Measurements from ENCODE around the gene CLMP.
"Not testable (repeated sequence)": the region's sequence is repeated elsewhere in the genome, so short reads cannot be mapped to it uniquely, and the experiment has no call there.

The CLMP gene

DNA sequence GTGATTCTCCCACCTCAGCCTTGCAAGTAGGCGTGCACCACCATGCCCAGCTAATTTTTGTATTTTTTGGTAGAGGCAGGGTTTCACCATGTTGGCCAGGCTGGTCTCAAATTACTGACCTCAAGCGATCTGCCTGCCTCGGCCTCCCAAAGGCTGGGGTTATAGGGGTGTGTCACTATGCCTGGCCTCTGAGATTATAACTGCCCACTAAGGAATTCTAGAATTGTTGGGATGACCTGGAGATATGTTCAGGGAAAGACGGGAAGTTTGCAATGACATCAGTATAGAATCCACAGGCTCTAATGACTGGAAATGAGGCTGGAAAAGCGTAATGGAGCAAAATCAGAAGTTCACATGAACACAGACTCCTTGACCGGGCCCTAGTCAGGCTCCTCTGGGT, 62.2 kb downstream of the CLMP start:
- DNase-seq (ENCODE audit: low read depth) = no peak

DNA sequence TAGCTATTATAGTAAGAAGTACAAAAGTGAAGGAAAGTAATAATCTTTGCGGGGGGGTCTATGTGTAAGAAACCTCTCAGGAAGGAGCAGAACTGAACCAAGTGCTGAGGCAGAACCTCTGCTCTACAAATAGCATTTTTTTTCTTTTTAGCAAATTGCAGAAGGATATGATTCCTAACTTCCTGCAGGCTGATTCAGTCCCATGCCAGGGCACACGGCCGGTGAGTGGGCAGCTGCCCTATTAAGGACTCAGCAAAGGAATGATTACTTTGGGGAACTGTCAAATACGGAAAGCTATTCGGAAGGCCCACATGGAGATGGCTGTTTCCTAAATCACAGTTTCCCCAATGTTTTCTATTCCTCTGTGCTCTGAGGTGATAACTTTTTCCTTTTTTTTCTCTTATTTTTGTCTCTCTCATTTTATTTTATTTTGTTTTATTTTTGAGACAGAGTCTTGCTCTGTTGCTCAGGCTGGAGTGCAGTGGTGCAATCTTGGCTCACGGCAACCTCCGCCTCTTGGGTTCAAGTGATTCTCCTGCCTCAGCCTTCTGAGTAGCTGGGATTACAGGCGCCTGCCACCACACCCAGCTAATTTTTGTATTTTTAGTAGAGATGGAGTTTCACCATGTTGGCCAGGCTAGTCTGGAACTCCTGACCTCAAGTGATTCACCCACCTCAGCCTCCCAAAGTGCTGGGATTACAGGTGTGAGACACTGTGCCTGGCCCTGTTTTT, 62.8 kb downstream of the CLMP start:
- not testable (repeated sequence) for DNase-seq (ENCODE audit: low read depth)

DNA sequence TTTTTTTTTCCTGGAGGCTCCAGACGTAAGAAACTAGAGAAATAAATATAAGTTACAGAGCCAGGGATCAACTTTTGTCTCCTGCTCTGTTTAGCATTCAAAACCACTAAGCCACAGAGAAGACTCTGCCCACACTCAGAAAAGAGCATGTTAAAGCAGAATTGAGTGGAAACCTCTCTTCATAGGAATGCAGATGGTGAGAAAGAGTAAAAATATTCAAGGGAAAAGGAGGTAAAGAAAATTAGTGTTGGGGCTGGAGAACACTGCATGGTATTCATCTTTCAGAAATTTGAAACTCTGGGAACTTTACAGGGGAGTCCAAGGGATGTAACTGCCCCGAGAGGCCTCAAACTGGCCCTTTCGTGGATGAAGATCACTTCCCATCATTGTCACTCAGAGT, 65.1 kb downstream of the CLMP start:
- no peak for DNase-seq (ENCODE audit: low read depth)

DNA sequence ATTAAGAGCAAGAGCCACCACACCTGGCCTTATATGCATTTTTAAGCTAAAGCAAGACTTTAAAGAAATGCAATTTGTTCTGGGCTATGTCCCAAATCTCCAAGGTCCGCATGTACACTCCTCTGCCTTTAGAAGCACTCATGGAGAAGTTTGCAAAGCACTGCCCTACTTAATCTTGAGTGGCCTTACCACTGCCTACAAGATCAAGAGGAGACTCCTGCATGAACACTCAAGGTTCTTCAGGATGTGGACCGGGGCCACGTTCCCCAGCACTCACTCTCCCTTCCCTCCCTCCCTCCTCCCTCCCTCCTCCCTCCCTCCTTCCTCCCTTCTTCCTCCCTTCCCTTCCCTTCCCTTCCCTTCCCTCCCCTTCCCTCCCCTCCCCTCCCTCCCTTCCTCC, 69.9 kb downstream of the CLMP start:
- DNase-seq (ENCODE audit: low read depth) = no peak

DNA sequence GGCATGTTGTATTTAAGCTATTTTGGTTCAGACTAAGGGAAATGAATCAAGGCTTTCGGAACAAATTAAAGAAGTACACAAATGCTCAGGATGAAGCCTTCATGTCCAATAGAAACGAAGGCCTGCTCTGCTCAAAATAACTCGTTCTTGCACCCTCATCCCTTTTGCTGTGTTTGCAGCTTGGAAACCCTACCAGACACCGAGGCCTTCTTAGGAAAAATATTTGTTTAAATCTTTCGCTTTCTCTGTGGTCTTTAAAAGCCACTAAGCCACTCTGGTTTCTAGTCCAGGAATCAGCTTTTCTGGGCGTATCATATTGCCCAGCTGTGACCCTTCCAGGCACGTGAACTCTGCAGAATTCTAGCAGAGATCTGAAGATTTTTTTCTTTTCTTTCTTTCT, 72.2 kb downstream of the CLMP start:
- no peak for DNase-seq (ENCODE audit: low read depth)

DNA sequence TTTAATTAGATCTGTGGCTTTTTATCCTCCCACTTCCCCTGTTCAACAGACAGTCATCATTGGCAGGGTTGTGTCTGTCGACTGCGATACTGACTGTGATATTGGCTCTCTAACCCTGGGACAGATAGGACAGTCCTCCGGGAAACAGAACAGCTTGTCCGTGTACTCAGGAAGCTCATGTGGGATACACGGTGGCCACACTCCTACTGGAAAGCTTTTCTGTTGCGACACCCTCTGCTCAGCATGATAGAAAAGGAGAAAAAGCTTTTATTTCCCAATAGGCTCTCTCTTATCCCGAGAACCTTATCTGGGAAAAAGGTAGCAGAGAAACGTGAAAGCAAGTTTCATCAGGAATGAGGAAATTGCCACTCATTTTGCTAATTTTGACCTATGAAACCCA, 72.7 kb downstream of the CLMP start:
- DNase-seq (ENCODE audit: low read depth) = no peak

DNA sequence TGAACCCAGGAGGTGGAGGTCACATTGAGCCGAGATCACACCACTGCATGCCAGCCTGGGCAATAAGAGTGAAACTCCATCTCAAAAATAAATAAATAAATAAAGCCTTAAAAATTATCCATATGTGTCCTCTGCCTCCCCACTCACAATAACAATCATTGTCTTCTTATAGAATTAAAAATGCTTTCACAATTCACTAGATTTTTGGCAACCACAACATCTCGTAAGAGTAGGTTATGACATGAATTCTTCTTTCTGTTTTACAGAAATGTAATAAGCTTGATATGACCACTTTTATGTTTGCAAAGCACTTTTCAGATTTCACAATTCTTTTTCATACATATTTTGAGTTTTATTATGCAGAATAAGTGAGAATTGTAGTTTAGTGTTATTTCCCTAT, 78.6 kb downstream of the CLMP start:
- DNase-seq (ENCODE audit: low read depth) = no peak

DNA sequence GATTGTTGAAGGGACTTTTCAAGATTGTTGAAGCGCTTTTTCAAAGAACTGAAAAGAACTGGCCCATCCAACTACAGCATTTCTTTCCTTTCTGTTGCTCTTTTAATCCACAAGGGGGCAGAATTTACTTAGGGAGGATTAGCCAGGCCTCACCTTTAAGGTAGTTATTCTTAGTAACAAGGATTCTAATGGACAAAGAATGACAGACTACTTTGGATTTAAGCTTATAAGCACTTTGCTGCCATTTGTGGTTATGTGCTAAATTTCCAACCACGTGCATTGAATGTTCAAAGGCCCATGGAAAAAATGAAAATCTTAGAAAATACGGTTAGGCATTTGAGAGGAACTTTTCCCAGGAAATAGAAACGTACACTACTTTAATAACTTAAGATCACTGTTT, 83.6 kb downstream of the CLMP start:
- no peak for DNase-seq (ENCODE audit: low read depth)

DNA sequence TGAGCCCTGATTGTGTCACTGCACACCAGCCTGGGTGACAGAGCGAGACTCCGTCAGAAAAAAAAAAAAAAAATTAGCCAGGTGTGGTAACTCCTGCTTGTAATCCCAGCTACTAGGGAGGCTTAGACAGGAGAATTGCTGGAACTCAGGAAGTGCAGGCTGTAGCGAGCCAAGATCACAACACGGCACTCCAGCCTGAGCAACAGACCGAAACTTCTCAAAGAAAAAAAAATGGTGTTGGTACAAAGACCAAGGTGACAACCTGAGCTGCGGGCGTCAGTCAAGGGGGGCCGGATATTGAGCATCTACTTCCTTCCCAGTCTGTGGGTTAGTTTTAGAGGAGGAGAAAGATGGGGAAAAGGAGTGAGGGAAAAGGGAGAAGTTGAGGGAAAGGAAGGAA, 84.7 kb downstream of the CLMP start:
- no peak for DNase-seq (ENCODE audit: low read depth)

DNA sequence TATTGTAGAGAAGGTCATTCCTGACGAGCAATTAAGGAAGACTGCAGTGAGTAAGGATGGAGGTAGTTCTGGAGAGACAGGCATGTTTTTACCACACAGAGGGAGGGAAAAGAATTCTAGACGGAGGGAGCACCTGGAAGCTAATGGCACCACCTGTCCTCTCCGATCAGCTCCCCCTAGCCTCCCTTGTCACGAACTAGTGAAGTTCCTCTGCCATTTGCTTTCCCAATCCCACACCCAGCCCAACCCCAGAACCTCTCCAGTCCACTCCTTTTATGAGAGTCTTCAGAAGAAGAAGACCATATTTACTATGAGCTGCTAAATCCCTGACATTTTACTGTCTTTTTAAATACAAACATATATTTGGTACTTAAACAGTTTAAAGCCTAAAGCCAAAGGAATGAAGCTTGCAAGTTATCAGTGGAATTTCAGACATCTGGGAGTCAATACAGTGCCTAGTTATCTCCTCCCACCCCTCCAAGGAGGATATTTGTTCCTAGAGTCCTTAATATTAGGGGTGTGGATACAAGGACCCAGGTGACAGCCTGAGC, 87.0 kb downstream of the CLMP start:
- no peak for DNase-seq (ENCODE audit: low read depth)

DNA sequence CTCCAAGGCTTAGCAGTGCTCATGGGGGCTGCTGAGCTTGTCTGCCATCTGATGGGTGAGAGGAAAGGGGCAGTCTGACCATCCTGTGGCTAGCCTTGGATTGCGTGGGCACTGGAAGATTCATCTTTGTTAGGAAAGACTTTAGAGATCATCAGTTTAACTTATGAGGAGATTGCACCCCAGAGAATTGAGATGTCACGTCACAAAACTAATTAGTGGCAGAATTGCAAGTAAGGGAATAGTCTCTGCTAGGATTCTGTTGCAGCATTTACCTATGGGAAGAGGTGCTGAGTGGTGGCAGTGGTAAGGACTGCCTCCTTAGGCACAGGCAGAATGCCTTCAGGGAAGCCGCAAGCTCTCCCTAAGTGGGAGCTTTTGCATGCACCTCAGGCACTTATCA, 90.4 kb downstream of the CLMP start:
- DNase-seq (ENCODE audit: low read depth) = no peak

DNA sequence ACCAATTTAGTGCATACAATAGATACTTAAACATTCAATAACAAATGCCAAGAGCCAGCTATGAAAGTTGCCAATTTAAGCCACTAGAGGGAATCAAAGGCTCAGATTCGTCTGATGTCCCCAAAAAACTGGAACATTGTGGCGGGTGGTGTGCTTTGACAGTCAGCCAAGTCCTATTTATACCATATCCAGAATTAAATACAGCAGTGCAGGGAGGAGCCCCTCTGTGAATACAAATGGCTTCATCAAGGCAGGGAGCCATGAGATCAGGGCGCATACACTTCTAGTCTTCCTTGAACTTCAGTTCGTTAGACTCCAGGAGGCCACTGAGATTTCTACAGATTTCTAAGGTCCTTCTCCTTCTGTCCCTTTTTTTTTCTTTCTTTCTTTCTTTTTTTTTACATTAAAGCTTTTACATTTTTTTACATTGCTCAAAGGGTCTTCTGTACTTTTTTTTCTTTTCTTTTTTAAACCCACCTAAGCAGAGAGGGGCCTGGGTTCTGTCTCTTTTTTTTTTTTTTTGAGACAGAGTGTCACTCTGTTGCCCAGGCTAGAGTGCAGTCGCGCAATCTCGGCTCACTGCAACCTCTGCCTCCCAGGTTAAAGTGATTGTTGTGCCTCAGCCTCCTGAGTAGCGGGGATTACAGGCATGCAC, 91.6 kb downstream of the CLMP start:
- DNase-seq (ENCODE audit: low read depth) = no peak

DNA sequence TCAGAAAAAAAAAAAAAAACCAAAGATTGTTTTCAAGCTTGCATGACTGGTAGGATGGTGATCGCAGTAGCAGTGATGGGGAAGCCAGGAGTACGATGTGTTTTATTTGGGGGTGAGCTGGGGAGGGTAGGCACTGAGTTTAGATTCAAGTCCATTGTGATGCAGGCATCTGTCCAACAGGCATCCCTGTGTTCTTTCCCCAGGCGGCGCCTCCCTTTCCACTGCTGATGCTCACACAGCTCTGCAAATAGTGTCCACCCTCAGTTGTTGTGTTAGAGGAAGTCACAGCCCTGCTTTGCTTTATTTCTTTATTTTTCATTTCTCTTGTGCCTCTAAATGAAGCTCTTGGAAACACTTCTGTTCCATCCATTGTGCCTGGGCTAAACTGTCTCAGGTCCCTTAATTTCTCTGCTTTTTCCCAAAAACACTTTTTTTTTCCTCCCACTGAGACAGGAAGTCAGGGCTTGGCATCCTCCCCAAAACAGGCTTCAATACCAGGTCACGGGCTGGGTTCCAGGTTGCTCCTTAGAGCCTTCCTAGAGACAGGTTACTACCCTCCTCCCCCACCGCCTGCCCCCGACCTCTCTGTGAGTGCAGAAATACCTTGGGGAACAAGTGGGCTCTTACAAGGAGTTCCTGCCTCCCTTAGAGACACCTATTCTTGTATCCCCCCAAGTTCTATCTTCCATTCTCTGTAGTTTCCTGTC, 94.5 kb downstream of the CLMP start:
- no peak for DNase-seq (ENCODE audit: low read depth)

DNA sequence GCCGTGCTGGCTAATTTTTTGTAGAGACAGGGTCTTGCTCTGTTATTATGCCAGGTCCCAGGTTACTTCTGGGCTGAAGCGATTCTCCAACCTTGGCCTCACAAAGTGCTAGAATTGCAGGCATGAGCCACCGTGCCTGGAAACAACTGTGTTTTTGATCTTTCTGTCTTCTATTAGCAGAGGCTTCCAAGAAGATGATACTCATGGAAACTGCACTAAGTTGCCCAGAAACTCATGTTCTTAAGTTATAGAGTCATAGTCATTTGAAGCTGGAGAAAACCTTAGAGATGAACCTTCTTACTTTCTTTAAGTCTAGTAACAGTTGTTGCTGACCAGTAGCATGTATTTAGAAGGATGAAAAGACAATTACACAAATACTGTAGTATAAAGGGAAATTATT, 96.1 kb downstream of the CLMP start:
- DNase-seq (ENCODE audit: low read depth) = no peak

DNA sequence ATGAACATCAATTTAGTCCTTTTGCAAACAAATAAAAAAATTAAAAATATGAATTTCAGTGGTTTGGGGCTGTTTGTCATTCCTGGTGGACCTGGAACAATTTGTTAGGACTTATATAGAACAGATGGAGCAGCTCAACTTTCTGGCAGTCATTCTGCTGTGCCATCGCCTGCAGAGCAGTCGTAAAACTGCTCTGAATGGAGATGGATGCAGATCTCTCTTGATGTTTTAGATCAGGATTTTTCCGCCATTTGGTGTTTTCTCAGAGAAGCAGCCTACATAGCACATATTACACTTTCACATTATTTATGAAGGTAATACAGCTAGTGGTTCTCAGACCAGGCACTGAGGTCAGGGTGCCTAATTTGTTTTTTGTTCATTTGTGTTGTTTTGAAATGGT, 101.3 kb downstream of the CLMP start:
- DNase-seq (ENCODE audit: low read depth) = no peak

DNA sequence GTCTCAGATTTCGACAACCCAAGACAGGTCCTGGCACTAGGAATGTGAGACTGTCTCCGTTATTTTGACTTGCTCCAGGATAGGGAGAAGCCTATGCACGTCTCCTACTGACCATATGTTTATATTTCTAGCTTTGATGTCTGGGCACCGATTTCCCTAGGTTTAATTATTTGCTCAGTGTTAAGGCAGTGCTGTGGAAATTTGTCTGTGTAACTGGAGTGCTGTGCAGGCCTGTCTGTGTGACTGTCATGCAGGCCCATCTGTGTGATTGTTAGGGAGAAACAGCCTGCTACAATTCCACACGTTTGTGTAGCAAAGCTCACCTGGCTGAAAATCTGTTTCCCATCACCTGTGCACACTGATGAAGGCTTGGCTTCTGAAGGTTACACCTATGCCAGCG, 103.5 kb downstream of the CLMP start:
- DNase-seq (ENCODE audit: low read depth) = no peak

DNA sequence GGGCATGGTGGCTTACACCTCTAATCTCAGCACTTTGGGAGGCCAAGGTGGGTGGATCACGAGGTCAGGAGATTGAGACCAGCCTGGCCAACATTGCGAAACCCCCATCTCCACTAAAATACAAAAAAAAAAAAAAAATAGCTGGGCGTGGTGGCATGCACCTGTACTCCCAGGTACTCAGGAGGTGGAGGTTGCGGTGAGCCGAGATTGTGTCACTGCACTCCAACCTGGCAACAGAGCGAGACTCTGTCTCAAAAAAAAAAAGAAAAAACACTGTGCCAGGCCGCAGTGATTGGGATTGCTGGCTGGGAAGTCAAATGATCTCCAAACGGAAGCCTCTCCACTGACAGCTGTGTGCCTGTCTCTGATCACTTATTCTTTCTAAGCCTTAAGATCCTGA, 104.9 kb downstream of the CLMP start:
- not testable (repeated sequence) for DNase-seq (ENCODE audit: low read depth)

DNA sequence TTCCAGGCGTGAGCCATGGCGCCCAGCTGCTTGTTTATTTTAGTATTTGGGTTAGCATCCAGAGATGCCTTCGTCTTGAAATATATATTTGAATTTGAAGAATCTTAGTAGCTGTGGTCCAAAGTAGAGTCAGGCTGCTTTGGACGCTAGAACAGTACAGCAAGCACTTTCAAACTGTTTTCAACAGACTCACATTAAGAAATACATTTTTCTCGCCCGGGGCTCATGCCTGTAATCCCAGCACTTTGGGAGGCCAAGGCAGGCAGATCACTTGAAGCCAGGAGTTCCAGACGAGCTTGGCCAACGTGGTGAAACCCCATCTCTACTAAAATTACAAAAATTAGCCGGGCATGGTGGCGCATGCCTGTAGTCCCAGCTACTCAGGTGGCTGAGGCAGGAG, 106.2 kb downstream of the CLMP start:
- DNase-seq (ENCODE audit: low read depth) = not testable (repeated sequence)

DNA sequence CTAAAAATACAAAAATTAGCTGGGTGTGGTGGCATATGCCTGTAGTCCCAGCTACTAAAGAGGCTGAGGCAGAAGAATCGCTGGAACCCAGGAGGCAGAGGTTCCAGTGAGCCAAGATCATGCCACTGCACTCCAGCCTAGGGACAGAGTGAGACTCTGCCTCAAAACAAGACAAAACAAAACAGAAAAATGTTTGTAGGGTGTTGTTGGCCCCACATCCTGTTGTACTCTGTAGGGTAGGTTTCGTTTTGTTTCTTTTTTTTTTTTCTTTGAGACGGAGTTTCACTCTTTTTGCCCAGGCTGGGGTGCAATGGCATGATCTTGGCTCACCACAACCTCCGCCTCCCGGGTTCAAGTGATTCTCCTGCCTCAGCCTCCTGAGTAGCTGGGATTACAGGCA, 107.4 kb downstream of the CLMP start:
- DNase-seq (ENCODE audit: low read depth) = not testable (repeated sequence)

DNA sequence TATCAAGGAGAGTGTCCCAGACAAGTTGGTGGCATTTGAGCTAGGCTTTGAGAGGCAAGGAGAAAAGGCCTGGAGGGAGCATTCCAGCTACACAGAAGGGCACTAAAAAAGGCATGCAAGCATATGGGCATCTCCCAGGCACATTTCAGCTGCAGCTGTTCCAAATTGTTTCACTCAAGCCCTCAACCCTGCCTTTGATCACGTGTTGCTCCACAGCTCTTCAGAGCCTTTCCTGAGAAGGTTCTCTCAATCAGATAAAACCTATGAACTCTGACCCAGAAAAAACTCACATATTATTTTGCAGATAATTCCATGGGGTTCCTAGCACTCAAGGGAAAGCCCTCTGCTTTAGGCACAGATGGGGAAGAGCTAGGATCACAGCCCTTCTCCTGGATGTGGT, 108.7 kb downstream of the CLMP start:
- DNase-seq (ENCODE audit: low read depth) = no peak

DNA sequence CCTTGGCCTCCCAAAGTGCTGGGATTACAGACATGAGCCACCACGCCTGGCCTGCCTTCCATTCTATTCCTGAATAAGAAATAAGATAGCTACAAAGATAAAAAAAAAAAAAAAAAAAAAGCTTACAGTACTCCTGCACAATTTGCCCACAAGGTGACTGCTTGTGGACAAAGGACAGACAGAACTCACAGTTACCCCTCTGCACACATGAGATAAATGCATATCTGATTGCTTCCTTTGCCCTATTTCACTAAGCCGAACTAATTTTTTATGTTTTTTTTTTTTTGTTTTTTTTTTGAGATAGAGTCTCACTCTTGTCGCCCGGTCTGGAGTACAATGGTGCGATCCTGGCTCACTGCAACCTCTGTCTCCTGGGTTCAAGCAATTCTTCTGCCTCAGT, 109.6 kb downstream of the CLMP start:
- no peak for DNase-seq (ENCODE audit: low read depth)

DNA sequence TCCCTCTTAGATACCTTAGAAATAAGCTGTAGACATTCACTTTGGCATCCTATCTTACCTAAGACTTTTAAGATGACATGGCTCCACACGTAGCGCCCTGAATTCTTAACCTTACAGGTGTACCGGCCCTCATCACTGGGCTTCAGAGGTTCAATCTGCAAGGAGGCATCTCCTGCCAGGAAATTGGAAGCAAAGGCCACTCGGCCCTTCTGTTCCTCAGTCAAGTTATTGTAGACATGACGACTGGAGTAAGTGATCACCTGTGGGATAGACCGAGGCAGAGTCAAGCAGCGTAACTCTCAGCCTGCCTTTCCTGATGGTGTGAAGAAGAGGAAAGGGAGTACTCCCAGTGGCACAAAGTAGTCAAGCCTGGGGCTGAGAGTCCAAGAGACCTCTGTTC, 110.6 kb downstream of the CLMP start:
- no peak for DNase-seq (ENCODE audit: low read depth)

DNA sequence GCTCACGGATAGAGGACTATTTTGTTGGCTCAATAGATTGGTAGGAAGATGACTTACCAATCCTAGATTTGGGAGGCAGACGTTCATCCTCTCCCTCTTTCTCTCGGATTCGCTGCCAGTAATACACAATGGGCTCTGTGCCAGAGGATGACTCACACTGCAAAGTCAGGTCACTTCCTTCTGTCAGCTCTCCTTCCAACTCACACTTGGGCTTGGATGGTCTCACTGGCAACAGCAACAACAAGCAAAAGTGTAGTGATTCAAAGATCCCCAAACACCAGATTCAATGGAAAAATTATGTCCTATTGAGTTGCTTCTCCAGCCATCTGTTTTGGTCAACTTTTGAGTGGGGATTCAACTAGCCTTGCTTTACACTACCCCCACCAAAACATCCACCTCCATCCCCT, 111.4 kb downstream of the CLMP start:
- DNase-seq (ENCODE audit: low read depth) = no peak

Data from stimulated activated CD8-positive, alpha-beta memory T cell treated with anti-CD3 and anti-CD28 coated beads, Interleukin-4, amount 100 ng/mL, for 24 hours (primary cell).